GM18867 (cell line): ENCODE results near the gene FAM13C.

Experiments used
- ATAC-seq: cut with Tn5 transposase; IDR thresholded peaks from one replicate; pipeline ENCODE4 v1.9.1; 2021; ENCODE audit warnings: mild to moderate bottlenecking, moderate library complexity; ENCODE audit not compliant: unreplicated experiment

Gene FAM13C

GRCh38 chr10:59320355-59320754 is 42.0 kb downstream of the FAM13C start:
- no peak for ATAC-seq

GRCh38 chr10:59319854-59320253 is 42.5 kb downstream of the FAM13C start:
- no peak for ATAC-seq

GRCh38 chr10:59317066-59317465 is 45.3 kb downstream of the FAM13C start:
- no peak for ATAC-seq

- ATAC-seq = no peak
Measured at GRCh38 chr10:59315465-59315864, 46.9 kb downstream of the FAM13C start.

DNA sequence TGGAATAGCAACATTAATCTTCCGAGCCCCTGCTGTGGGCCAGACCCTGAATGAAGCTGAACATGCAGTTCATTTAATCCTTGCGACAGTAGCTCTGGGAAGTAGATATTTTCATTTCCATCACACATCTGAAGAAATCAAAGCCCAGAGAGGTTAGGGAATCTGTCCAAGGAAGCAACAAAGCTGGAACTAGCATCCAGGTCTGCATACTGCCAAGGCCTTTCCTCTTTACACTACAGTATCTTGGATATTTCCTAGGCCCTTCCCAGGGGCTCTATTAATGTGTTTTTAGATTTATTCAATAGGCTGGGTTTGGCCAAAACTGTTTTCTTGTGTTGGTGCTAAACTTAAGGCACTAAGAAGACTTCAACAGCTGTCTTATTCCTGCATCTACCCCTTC is 48.1 kb downstream of the FAM13C start:
- no peak for ATAC-seq

DNA sequence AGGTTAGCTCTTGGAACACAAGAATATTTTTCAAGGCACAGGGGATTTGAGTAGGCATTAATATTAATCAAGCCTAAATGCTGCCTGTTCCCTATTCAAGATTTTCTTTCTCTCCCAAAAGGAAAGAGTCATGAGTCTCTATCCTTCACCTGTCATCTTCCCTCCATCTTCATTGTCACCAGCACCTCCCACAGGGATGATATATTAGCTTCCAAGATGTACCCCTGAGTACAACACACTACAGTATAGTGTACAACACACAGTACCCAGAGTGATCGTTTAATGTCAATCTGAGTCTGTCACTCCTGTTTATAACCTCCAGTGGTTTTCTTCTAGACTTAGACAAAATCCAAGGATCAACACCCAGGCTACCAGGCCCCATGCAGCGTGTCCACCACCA is 50.1 kb downstream of the FAM13C start:
- ATAC-seq = no peak

GRCh38 chr10:59311025-59311424 is 51.3 kb downstream of the FAM13C start:
- ATAC-seq = no peak

- no peak for ATAC-seq
Measured at GRCh38 chr10:59310324-59310914, 51.9 kb downstream of the FAM13C start.

- ATAC-seq = no peak
Measured at GRCh38 chr10:59304521-59305097, 57.7 kb downstream of the FAM13C start.

DNA sequence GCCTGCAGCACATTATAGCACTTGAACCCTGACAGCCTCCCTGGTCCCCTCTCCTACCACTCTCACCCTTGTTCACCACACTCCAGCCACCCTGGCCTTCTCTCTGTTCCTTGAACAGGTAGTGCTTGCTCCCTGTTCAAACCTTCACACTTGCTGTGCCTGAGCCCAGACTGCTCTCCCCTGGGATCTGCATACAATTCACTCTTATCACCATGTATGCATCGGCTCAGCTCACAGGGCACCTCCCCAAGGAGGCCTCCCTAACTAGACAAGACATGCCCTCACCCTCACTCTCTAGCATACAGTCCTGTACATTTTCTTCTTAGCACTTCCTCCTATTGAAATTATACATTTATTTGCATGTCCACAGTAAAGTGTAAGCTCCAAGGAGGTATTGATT is 59.3 kb downstream of the FAM13C start:
- no peak for ATAC-seq

DNA sequence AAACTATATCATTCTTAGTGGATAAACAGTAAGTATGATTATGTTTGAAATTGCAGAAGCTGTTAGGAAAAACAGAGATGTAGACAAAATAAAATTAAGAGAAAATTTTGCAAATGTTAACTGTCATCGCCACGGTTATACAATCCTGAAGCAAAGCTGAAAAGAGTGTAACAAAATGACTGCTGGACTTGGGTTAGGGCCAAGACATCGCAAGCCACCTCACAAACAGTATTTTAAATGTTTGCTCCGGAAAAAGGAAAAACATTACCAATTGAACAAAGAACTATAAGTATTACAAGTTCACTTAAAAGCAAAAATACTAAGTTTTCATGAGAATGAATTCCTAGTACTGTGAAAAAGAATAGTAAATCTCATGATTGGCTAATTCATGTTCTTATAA is 60.0 kb downstream of the FAM13C start:
- no peak for ATAC-seq

- ATAC-seq = no peak
Measured at GRCh38 chr10:59301067-59301754, 61.1 kb downstream of the FAM13C start.

DNA sequence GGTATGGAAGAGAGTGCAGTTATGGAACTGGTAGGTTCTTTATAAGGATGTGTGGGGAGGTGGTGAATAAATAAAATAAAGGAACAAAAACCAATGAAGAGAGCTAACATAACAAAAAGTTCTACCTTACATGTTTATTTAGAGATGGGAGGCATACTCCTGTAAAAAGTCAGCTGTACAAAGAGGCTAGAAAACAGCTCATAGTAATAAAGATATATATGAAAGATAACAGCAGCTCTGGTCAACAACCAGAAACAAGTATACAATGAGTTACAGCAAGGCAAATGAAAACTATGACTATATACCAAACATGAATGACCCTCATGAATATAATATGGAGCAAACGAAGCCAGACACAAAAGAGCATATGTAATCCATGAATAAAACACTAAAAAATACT is 62.0 kb downstream of the FAM13C start:
- no peak for ATAC-seq

DNA sequence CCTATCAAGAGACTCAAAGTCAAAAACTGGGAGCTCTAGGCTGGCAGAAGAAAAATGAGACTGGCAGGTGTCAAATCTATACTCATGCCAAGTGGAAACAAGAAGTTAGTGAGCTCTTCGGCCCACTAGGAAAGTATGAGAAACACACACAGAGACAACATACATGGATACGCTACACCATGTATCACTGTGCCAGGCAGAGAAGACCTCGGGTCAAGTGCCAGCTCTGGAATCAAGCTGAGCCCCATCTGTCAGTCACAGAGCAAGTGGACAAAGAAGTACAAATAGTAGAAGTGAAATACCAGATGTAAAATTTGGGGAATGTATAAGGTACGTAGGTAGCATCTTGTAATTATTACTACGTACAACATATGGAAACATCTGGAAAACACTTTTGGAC is 62.4 kb downstream of the FAM13C start:
- no peak for ATAC-seq

- ATAC-seq = no peak
Measured at GRCh38 chr10:59290448-59290847, 71.9 kb downstream of the FAM13C start.

DNA sequence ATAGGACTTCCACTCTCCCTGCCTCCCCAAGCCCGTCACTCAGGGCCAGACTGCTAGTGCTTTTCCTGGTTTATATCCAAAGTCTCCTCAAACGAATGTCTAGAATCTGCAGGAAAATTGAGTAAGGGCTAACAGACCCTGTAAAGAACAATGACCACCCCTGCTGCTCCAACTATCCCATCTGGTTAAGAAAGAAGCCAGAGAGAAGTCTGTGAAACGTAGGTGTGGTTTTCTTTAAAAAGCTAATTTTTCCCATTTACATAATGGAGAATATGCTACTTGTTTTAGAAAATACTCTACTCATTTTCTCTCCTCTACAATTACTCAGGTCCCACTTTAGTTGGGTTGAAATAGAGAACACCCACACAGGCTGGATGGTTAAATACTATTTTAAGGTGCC is 72.5 kb downstream of the FAM13C start:
- no peak for ATAC-seq

- ATAC-seq = no peak
Measured at GRCh38 chr10:59287587-59288255, 74.6 kb downstream of the FAM13C start.

DNA sequence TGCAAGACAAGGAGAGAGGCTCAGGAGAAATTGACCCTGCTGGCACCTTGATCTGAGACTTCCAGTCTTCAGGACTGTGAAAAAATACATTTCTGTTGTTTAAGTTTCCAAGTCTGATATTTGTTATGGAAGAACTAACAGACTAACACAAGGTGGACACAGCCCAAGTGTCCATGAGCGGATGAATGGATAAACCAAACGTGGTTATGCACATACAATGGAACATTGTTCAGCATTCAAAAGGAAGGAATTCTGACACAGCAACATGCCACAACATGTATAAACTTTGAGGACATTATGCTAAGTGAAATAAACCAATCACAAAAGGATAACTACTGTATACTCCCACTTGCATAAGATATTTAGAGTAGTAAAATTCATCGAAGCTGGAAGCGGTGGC is 76.5 kb downstream of the FAM13C start:
- no peak for ATAC-seq

DNA sequence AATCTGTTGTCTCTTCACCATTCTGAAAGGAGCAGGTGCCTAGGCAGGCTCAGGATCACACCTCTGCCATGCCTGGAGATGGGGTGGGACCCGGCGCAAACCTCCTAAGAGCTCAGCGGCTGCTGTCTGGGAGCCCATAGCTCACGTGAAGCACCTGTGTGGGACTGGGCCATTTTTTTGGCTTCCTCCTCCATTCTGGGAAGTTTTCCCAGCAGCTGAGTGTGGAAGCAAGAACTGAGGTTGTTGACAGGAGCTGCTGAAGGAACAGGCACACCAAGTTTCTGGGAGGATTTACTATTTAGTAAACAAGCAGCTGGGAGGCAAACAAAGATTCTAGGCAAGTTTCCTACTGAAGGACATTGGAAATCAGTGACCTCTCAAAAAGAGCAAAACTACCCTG is 77.3 kb downstream of the FAM13C start:
- ATAC-seq = no peak

DNA sequence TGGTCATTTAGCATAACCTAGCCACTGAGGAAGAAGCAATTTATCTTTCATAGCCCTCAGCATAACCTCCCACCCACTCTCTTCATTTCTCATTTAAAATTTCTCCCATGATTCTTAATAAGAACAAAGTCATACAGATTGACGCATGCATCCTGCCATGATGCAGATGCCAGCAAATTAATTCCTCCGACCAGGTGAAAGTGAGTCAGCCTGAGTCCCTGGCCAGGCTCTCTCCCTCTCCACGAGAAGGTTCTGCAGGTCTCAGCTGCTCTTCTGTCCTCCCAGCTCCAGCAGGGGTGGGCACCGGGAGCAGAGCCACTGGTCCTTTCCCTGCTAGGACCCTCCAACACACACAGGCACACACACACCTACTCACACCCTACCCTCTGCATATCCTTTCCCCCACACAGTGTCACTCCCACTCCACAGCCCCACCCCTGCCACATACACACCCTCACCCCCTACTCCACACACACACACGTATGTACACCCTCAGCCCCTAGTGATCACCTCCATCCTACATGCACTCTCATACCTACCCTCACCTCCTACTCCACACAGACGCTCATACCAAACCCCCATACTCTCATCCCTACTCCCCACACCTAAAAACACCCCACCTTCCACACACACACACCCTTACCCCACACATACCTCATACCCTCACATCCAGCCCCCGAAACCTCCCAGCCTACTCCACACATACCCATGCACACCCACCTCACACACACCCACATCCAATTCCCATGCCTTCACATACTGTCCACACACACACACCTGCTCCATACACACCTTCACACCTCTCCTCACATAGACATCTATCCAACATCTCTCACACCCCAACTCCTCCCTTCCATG is 78.0 kb downstream of the FAM13C start:
- no peak for ATAC-seq

DNA sequence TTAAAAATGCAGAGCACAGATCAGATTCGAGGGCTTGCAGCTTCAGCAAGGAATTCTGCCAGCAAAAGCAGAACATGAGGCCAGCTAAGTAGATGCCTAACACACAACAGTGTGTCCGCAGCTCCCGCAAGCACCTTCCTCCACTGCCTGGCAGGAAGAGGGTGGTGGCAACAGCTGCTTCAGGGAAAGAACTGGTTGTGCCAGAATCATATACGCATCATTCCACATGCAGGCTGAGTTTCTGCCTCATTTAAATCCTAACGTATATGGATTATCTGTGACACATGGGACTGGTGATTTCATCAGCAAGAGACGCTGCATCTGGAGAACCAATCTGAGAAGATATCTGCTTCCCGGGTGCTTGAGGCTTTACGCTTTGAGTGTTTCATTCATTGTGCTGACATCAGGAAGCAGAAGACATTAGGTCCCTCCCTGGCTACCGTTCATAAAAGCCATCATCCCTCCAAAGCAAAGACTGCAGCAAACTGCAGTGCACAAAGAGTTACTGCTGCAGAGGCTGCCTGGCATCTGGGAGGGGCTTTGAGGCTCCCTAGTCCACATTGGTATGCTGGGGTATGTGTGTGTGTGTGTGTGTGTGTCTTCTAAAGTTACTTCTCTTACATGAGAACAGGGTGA is 78.8 kb downstream of the FAM13C start:
- ATAC-seq = no peak
